HL-60/S4 treated with retinoic acid at 250 ng/mL for 4 days and 3 days (cell line): ENCODE results near the gene PTH2R.
"Not testable (repeated sequence)": the region's sequence is repeated elsewhere in the genome, so short reads cannot be mapped to it uniquely, and the experiment has no call there.

Experiments used
- in situ Hi-C: fragments of 300-500 bp; cut with MboI; formaldehyde crosslinking; loops from 2 replicates; pipeline ENCODE4 v1.7.0; 2022; ENCODE audit warnings: low sequenced_read_pairs

PTH2R gene

GRCh38 chr2:208482453-208483015, 75.9 kb downstream of the PTH2R start:
- in situ Hi-C loops, result not testable (repeated sequence)

GRCh38 chr2:208485390-208485789, 78.8 kb downstream of the PTH2R start:
- in situ Hi-C loops, result no loop called here

GRCh38 chr2:208488686-208489564, 82.3 kb downstream of the PTH2R start:
- in situ Hi-C loops, result no loop called here

- in situ Hi-C loops, result no loop called here
Measured at GRCh38 chr2:208489687-208490086, 83.1 kb downstream of the PTH2R start.

- in situ Hi-C loops, result no loop called here
Measured at GRCh38 chr2:208490492-208490891, 83.9 kb downstream of the PTH2R start.

GRCh38 chr2:208491641-208492040, 85.0 kb downstream of the PTH2R start:
- in situ Hi-C loops, result no loop called here

GRCh38 chr2:208492069-208492468, 85.5 kb downstream of the PTH2R start:
- in situ Hi-C loops, result no loop called here

- in situ Hi-C loops, result no loop called here
Measured at GRCh38 chr2:208493186-208493585, 86.6 kb downstream of the PTH2R start.

- in situ Hi-C loops, result no loop called here
Measured at GRCh38 chr2:208496129-208496528, 89.5 kb downstream of the PTH2R start.

- in situ Hi-C loops, result no loop called here
Measured at GRCh38 chr2:208501206-208501605, 94.6 kb downstream of the PTH2R start.

GRCh38 chr2:208502288-208502687, 95.7 kb downstream of the PTH2R start:
- in situ Hi-C loops, result no loop called here

- in situ Hi-C loops, result not testable (repeated sequence)
Measured at GRCh38 chr2:208505365-208505764, 98.8 kb downstream of the PTH2R start.

- in situ Hi-C loops, result no loop called here
Measured at GRCh38 chr2:208509586-208509985, 103.0 kb downstream of the PTH2R start.

GRCh38 chr2:208511016-208511415, 104.4 kb downstream of the PTH2R start:
- in situ Hi-C loops, result no loop called here

GRCh38 chr2:208511573-208511972, 105.0 kb downstream of the PTH2R start:
- in situ Hi-C loops, result no loop called here

GRCh38 chr2:208515099-208515498, 108.5 kb downstream of the PTH2R start:
- in situ Hi-C loops, result no loop called here

- in situ Hi-C loops, result not testable (repeated sequence)
Measured at GRCh38 chr2:208523069-208523468, 116.5 kb downstream of the PTH2R start.

- in situ Hi-C loops, result not testable (repeated sequence)
Measured at GRCh38 chr2:208525165-208525564, 118.6 kb downstream of the PTH2R start.

GRCh38 chr2:208529796-208530195, 123.2 kb downstream of the PTH2R start:
- in situ Hi-C loops, result no loop called here

GRCh38 chr2:208531361-208531760, 124.8 kb downstream of the PTH2R start:
- in situ Hi-C loops, result no loop called here

GRCh38 chr2:208535578-208535977, 129.0 kb downstream of the PTH2R start:
- in situ Hi-C loops, result not testable (repeated sequence)

- in situ Hi-C loops, result no loop called here
Measured at GRCh38 chr2:208541461-208541988, 134.9 kb downstream of the PTH2R start.
